HG02798 (cell line): ENCODE results near the gene HSD17B3.
"Not testable (repeated sequence)": the region's sequence is repeated elsewhere in the genome, so short reads cannot be mapped to it uniquely, and the experiment has no call there.

Experiments used
- ATAC-seq: cut with Tn5 transposase; IDR thresholded peaks from one replicate; pipeline ENCODE4 v1.9.1; 2021; ENCODE audit warnings: mild to moderate bottlenecking; ENCODE audit not compliant: unreplicated experiment, poor library complexity

Gene HSD17B3

DNA sequence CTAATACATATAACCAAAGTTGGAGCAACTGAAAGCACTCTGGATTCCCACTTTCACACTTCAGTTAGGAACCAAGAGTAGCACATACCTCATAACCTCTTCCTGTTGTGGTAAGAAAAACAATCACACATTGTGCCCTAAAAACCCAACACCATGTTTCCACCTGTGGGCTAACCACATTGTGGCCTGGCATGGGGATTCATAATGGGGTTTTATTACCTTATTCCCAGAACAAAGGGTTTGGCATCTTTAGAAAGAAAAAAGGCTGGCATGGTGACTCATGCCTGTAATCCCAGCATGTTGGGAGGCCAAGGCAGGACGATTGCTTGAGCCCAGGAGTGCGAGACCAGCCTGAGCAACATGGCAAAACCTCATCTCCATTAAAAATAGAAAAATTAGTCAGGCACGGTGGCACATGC, 60.6 kb downstream of the HSD17B3 start:
- no peak for ATAC-seq

DNA sequence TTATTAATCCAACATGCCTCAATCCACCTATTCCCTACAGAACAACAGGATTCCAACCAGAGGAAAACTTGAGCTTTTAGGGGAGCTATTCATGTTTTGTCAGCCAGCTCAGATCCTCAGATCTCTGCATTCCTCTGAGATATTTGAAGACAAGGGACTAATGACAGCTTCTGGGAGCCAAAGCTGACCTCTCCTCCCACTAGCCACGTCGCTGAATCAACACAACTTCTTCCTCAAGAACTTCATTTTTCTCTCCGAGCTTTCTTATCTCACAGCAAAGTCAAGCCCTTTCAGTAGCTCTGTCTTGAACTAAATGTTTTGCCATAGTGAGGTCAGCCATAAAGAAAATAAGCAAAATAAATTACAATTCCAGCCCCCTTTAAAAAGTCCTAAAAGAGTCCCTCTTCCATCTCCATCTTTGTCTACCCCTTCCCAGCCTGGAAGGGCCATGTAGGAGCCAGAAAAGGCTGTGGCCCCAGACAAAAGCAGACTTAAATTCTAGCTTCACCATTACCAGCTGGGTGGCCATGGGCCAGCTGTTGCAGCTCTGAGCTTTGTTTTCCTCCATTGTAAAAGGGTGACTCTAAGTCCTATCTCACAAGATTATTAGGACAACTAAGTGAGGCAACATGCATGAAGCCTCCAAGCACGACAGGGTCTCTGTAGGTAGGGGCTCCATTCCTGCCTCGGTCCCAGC, 65.0 kb downstream of the HSD17B3 start:
- no peak for ATAC-seq

DNA sequence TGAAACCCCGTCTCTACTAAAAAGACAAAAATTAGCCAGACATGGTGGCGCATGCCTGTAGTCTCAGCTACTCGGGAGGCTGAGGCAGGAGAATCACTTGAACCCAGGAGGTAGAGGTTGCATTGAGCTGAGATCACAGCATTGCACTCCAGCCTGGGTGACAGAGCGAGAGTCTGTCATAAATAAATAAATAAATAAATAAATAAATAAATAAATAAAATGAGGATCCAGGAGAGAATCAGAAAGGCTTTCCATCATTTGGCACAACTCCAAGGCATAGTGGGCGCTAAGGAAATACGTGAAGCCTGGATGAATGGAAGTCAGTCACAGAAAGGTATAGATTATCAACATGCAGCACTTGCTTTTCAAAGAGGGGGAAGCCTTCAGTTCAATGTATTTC, 65.6 kb downstream of the HSD17B3 start:
- ATAC-seq, result not testable (repeated sequence)

DNA sequence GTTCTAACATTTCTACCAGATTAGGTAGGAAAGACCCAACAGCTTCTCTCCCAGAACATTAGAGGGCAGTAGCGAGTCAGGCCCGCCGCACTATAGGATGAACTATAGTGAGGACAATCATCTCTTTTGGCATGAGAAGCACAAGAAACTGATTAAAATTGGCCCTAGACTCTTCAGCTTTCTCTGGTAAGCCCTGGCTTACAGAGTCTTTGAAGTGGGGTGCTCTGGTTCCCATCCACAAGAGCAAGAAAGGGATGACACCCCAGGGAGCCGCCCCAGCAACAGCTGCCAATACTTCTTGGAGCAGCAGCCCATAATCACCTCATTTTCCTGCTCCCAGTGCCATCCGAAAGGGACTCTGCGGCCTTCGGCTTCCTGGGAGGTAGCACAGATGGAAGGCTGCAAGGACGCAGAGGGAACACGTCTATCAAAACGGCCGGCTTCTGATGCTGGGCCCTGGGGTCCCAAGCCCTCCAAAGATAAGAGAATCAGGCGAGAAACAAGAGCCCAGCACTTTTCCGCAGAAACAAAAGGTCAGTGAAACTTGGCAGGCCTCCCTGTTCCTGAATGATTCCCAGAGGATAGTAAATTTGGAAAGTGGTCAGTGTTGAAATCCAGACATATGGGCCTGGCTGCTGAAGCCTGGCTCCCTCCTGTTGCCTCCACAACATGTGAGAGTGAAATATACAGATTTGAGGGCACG, 69.3 kb downstream of the HSD17B3 start:
- ATAC-seq, result peak; percentile 36

DNA sequence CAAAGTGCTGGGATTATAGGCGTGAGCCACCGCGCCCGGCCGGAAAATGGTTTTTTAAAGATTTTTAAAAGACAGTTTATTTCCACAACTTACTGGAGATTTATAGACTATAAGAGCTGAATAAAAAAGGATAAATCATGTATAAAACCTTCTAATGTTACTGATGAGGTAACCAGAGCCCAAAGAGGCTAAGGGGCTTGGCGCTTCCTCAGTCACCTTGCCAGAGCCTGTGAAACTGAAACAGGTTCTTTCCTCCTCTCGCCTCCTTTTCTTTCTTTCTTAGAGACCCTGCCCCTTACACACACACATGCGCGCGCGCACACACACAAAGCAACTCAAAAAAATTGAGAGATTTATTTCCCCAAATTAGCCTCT, 69.8 kb downstream of the HSD17B3 start:
- no peak for ATAC-seq

DNA sequence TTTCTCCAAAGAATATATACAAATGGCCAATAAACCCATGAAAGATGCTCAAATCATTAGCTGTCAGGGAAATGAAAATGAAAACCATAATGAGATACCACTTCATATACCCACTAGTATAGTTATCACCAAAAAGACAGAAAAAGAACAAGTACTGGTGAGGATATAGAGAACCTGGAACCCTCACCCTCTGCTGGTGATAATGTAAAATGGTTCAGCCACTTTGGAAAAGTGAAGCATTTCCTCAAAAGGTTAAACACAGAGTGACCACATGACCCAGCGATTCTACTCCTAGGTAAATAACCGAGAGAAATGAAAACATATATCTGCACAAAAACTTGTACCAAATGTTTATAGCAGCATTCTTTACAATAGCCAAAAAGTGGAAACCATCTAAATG, 72.0 kb downstream of the HSD17B3 start:
- ATAC-seq, result no peak

DNA sequence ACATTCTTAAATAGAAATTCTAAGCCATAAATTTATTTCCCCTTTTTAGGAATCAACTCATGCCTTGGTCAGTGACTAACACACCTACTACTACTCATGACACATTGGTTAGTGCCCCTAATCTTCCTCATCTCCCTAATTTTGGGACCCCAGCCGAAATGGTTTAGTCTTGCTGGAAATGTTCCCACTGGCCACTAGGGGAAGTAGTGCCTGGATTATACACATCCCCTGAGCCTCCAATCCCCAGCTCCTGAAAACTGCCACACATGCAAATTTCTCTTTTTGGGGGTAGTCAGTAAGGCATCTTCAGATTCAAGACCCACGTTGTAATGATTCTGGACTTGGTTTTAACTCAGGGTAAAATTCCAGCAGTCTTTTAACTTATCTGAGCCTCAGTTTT, 79.8 kb downstream of the HSD17B3 start:
- no peak for ATAC-seq

DNA sequence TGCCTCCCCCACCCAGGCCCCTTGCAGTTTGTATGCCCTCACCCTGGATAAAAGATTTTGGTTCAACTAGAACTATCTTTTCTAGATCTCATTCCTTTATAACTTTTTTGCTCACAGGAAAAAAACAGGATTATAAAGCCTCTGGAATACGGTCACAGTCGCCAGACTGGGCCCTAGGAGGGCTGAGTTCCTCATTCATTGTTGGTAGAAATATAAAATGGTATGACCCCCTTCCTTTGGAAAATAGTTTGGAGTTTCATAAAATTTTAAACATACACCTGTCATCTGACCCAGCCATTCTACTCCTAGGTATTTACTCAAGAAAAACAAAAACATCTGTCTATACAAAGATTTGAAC, 82.1 kb downstream of the HSD17B3 start:
- no peak for ATAC-seq

DNA sequence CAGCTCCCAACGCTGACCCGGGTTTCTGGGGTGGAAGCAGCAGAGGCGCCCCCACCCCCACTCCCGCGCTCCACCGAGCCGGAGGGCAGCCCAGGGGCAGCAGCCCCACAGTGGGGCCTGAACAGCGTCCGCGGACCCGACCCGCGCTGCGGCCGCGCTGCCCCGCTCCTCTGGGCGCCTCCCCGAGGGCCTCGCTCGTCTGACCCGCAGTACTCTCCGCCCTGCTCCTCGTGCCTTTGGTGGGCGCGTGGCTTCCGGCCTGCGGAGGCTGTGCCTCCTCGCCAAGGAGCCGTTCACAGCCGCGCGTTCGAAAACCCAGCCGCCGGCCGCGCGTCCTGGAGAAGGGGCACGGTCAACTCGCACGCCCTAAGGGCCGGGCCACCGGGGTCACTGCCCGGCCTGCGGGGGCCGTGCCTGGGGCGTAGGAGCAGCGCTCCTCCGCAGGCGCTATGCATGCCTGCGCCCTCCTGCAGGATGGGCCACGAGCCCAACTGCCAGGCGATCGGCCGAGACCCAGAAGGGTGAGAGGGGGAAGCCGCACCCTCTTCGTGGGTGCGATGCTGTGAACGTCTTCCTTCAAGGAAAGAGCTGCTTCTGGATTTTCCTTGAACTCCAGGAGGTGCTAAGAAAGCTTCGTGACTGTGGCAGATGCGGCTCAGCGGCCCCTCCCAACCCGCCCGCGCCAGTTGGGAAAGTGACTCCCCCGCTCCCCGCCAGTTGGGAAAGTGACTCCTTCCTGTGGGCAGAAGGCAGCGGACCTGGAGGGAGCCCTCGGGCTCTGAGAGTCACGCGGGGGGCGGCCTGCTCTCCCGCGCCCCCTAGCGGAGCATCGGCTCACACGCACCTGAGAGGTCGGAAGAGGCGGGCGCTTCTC, 82.7 kb downstream of the HSD17B3 start:
- ATAC-seq, result no peak

DNA sequence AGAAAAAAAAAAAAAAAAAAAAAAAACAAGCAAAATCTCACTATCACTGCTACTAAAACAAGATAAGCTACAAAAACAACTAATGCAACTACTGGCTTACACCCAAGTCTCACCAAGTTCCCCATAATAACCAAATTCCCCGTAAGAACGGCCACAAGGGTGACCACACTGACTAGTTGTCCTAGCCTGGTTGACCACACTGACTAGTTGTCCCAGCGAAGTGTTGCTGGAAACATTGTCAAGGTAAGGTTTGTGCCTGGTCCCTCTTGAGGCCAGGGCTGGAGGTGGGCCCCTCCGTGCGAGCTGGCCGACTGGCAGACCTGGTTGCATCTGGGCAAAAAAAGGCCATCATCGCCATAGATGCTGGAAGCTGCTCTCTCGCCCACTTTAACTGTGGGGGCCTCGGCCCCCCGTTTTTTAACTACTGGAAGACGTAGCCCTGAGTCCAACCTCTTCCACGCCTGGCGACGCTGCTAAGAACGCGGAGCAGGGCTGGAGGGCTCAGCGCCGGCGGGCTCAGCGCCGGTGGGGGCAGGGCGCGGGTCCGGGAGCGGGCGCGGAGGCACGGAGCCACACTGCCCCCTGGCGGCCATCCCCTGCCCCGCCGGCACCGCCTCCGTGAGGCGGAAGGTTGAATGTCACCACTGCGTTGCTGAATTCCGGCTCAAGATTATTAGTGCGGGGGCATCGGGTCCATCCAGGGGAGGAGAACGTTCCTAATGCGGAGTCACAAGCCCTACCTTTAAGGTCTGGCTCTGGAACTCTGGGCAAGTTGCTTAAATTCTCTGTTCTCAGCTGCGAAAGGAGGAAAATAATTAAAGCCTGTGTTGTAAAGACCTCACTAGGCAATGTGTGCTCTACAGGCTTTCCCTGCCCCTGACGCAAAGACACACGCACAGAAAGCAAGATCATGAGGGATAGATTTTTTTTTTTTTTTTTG, 84.0 kb downstream of the HSD17B3 start:
- ATAC-seq, result peak; percentile 89

DNA sequence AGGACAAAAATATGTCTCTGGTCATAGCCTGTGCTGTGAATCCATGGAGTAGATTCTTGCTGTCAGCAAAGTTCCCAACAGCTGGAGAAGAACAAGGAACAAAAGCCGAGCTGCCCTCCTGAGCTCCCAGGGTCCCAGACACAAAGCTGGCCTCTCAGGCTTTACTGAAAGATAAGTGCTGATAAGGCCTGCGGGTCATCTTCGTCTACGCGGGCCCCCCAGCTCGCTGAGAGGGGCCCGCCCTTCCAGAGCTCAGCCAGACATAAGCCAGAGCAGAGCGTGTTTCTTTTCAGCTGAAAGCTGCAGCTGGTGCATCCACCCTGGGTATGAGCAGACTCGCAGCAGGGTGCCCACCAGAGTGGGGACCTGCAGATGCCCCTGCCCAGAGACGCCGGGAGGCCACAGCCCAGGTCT, 84.7 kb downstream of the HSD17B3 start:
- no peak for ATAC-seq

DNA sequence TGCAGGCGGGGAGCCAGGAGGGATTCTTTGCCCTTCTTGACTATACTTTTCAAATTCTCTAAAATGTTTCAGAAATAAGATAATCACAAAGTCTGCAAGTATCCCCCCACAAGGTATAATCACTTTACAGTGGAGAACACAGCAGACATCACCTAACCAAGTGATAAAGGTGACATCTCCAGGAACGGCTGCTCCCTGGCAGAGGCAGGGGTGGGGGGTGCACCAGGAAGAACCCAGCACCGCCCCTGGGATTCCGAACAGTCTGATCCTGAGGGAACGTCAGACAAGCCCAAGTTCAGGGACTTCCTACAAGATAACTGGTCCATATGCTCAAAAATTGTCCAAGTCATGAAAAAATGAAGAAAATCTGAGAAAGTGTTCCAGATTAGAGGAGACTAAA, 85.4 kb downstream of the HSD17B3 start:
- no peak for ATAC-seq

DNA sequence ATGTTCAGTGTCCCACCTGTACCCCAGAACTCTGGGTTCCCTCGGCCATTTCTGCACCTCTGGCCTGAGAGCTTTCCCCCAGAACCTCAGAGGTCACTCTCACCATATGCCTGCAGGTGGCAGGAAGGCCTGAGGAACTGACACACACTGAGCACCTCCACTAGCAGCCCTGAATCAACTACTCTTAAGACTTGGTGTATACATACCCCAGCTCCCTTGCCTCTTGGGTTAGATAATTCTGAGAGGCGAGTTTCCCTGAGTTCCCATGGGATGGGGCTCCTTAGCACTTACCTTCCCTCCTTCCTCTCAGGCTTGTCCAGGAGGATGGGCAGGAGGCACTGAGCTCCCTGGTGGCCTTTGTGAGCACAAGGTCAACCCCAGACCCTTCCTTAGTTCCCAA, 86.1 kb downstream of the HSD17B3 start:
- ATAC-seq, result no peak

DNA sequence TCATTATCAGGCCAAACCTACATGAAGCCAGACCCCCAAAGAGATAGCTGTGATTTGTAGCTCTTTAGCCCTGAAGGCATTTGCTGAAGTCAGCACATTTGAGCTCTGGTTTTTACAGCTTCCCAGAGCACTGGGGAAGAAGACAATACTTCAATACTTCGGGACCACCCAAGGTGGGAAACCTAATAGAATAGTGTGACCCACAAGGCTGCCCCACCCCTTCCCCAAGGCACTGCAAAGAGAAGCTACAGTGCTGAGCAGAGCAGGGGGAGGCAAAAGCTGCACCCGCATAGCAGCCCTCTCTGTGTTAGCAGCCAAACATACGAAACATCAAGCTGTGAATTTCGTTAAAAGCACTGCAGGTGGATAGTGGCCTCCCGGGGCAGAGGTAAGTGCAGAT, 87.3 kb downstream of the HSD17B3 start:
- ATAC-seq, result no peak

DNA sequence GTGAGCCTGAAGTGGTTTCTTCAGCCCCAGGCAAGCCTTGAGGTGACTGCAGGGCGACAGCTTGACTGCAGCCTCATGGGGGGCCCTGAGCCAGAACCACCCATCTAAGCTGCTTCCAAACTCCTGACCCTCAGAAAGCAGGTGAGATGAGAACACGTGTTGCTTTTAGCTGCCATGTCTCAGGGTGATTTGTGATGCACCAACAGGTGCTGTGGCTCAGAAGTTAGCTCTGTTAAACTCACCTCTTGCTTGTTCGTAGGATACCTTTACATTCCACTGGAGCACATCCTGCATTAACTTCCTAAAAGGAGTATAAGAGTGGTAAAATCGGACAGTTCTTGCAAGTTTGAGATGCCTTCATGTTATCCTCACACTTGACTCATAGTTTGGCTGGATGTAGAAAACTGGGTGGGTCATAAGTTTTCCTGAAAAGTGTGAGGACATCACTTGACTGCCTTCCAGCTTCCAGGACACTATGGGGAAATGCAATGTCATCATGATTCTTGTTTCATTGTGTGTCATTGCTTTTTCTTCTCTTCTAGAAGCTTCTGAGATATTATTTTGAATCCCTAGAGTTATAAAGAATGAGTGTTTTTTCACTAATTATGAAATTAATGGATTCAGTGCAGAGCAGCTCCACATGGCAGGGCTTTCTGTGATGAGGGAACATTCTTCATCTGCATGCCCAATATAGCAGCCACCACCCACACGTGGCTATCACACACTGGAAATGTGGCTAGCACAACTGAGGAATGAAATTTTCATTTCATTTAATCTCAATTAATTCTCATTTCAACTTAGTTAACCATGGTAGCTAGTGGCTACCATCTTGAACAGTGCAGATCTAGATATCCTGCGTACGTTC, 92.3 kb downstream of the HSD17B3 start:
- ATAC-seq, result no peak

DNA sequence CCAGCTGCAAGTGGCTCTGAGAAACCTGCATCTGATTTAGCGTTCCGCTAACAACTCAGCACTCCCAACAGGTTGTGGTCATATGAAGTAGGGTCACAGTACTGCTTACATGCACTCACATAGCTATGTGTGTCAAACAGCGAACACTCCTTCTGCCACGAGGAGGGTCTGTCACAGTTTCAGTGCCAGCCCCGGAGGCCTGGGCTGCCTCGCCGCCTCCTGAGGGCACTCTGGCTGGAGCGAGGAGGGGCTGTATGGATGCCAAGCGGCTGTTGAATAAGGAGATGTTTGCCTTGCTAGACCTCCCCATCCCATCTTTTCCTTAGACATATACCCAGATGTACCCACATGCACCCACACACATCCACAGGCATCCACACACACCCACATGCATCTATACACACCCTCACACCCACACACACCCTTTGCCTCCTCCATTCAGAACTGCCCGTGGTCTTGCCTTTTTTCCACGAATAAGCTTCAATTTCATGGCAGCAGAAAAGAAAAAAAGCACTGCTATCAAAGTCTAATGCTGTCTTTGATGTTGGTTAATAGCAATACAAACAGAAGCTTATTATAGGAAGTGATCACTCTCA, 95.7 kb downstream of the HSD17B3 start:
- ATAC-seq, result no peak

DNA sequence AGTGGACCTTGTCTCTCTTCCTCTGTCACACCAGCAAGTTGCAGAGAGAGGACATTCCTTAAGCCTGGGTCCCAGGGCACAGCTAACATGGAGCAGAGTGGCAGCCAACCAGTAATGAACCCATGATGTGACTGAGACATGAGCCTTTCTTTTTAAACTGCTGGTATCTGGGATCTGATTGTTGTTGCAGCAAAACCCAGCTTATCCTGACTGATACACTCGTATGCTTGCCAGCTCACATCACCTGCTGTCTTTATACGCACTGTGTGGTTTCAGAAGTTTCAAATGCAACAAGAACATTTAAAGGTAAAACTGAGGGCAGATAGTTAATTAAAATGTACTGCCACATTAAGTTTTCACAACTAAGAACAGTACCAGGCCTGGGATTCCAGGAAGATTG, 97.1 kb downstream of the HSD17B3 start:
- ATAC-seq, result no peak

DNA sequence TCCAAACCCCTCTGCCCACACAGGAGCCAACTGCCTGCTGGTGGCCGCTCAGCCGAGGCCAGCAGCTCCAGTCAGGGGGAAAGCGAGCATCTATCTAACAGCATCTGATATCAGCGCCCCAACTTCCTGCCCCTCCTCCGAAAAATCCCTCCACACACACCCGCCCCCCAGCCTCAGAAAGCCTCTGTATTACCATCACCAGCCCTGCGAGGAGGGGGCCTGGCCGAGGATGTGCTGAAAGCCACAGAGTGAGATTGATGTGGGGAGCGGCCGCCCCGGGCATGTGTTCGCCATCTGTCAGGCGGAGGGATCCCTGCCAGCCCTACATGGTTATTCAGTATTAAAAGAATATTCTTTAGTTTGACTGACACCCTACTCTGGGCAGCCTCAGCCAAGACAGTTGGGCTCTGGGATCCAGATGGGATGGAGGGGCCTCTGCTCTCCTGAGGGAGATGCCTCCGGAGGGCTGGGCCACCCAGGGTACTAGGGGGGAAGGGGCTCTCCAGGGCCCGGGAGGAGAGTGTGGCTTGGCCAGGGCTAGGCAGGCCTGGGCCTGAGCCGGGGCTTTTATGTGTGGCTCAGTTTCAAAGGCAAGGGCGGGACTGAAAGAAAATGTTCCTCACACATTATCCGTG, 98.0 kb downstream of the HSD17B3 start:
- ATAC-seq, result no peak
